Kidney tubule cell (primary cell): ENCODE data around the gene NANOS2.
A peak's percentile ranks its signal among the peaks of the same experiment; 100 is the strongest.

Source experiments
- DNase-seq: peaks from one replicate; pipeline ENCODE4 v3.0.0-alpha.2; 2018; ENCODE audit warnings: low spot score

The NANOS2 gene

GRCh38 chr19:45913874-45914830 lies at the start of gene NANOS2:
Gene NANOS2 (minus strand): TSS chr19:45914778. CDS start chr19:45914693, 85 bp downstream.
- DNase-seq, result no peak

- DNase-seq, result no peak
Observed at GRCh38 chr19:45962021-45962420, 47.4 kb upstream of the NANOS2 start.

GRCh38 chr19:45960595-45961235 lies 46.1 kb upstream of the NANOS2 start:
- no peak for DNase-seq

GRCh38 chr19:45959517-45960025 lies 45.0 kb upstream of the NANOS2 start:
- DNase-seq, result no peak

- no peak for DNase-seq
Observed at GRCh38 chr19:45958769-45959516, 44.4 kb upstream of the NANOS2 start.

- no peak for DNase-seq
Observed at GRCh38 chr19:45958320-45958719, 43.7 kb upstream of the NANOS2 start.

GRCh38 chr19:45955905-45956608 lies 41.5 kb upstream of the NANOS2 start:
- peak; percentile 34 for DNase-seq

GRCh38 chr19:45954156-45954555 lies 39.6 kb upstream of the NANOS2 start:
- DNase-seq, result no peak

- DNase-seq, result no peak
Observed at GRCh38 chr19:45953676-45954075, 39.1 kb upstream of the NANOS2 start.

- peak; percentile 32 for DNase-seq
Observed at GRCh38 chr19:45952686-45953505, 38.3 kb upstream of the NANOS2 start.

- no peak for DNase-seq
Observed at GRCh38 chr19:45952341-45952685, 37.7 kb upstream of the NANOS2 start.

GRCh38 chr19:45947926-45948325 lies 33.3 kb upstream of the NANOS2 start:
- DNase-seq, result peak; percentile 77

GRCh38 chr19:45940515-45940805 lies 25.9 kb upstream of the NANOS2 start:
- DNase-seq, result no peak

GRCh38 chr19:45939792-45940514 lies 25.4 kb upstream of the NANOS2 start:
- no peak for DNase-seq

GRCh38 chr19:45938733-45939319 lies 24.2 kb upstream of the NANOS2 start:
- DNase-seq, result no peak

GRCh38 chr19:45935267-45935666 lies 20.7 kb upstream of the NANOS2 start:
- no peak for DNase-seq

GRCh38 chr19:45934551-45935230 lies 20.1 kb upstream of the NANOS2 start:
- no peak for DNase-seq

- DNase-seq, result no peak
Observed at GRCh38 chr19:45933759-45934158, 19.2 kb upstream of the NANOS2 start.

- DNase-seq, result no peak
Observed at GRCh38 chr19:45931055-45931454, 16.5 kb upstream of the NANOS2 start.
